K562 (cell line): ENCODE results near the gene SPRTN. TPM values are rescaled to one million over a fixed set of nuclear protein-coding genes. Genes with fewer than 3 reads are reported as not detected.

Experiments used
- ATAC-seq: fragments of 200-7000 bp; cut with Tn5 transposase; 3 replicates; pipeline ENCODE4 v1.9.1; 2020; ENCODE audit warnings: moderate library complexity
- BruUV-seq: library from RNA; stranded (reverse); fragments of 400-500 nt; replicated peaks from 2 replicates; lab custom pipeline; 2021; lab: Mats Ljungman, UMichigan
- CTCF ChIA-PET: fragments of 300-600 bp; formaldehyde crosslinking; extraction: SDS; loops from one replicate; lab custom pipeline; 2021; ENCODE audit warnings: low intra/inter-chr PET ratio; lab: Yijun Ruan, JAX
- POLR2A ChIA-PET: fragments of 300-600, 350-650 bp; sonication (Branson Sonifier 250); formaldehyde crosslinking; extraction: SDS; loops from one replicate; lab custom pipeline; 2021; ENCODE audit warnings: antibody characterized with exemption, inconsistent platforms; lab: Yijun Ruan, JAX
- DNase-seq, 4 experiments: peaks; one replicate each; pipeline versions ENCODE4 v3.0.0 to v3.0.0-alpha.2; 2011 to 2018; ENCODE audit warnings: low spot score in 3 of 4, mixed read lengths in 3 of 4; ENCODE audit errors: extremely low read depth in 1 of 4
- FAIRE-seq: peaks from 2 replicates; lab custom pipeline; 2011; peaks lifted over from hg19 to GRCh38; lab: Jason Lieb, UNC
- H2AFZ ChIP-seq: 2 replicates; pipeline ENCODE4 v1.6.0; 2011; ENCODE audit warnings: low read depth, low read length, control low read depth, inconsistent platforms
- H3K27ac ChIP-seq: fragments of 200-600 bp; 3 replicates; pipeline ENCODE4 v1.8.0; 2011; ENCODE audit warnings: low read depth, mild to moderate bottlenecking, control low read depth, inconsistent platforms, low read length, moderate library complexity, mixed read lengths; ENCODE audit errors: extremely low read depth
- H3K27me3 ChIP-seq, 2 experiments: fragments of 300-600 bp in 1 of 2; 2 replicates in 1 of 2; 3 replicates in 1 of 2; pipeline versions ENCODE4 v1.6.0 to v1.8.0; 2011; ENCODE audit warnings: inconsistent platforms in 2 of 2, low read length in 2 of 2, mild to moderate bottlenecking in 1 of 2, mixed read lengths in 1 of 2, moderate library complexity in 1 of 2; ENCODE audit not compliant: control insufficient read depth in 2 of 2, insufficient read depth in 2 of 2
- H3K36me3 ChIP-seq: fragments of 300-600 bp; 3 replicates; pipeline ENCODE4 v1.8.0; 2011; ENCODE audit warnings: mild to moderate bottlenecking, low read length, inconsistent platforms; ENCODE audit not compliant: control insufficient read depth, insufficient read depth
- H3K4me1 ChIP-seq, 2 experiments: fragments of 200-600 bp in 1 of 2; replicated peaks in 1 of 2; 2 replicates in 1 of 2; 3 replicates in 1 of 2; pipeline versions ENCODE4 v1.5.1 to v1.8.0; 2011; ENCODE audit warnings: inconsistent platforms in 2 of 2, low read length in 2 of 2, mild to moderate bottlenecking in 1 of 2, mixed read lengths in 1 of 2, moderate library complexity in 1 of 2; ENCODE audit not compliant: control insufficient read depth in 2 of 2, insufficient read depth in 2 of 2
- H3K4me2 ChIP-seq: 2 replicates; pipeline ENCODE4 v1.6.1; 2011; ENCODE audit warnings: low read length, control low read depth, inconsistent platforms, mixed read lengths; ENCODE audit not compliant: insufficient read depth
- H3K4me3 ChIP-seq: fragments of 200-600 bp; sonication (generic), shearing (Covaris generic); 2 replicates; pipeline ENCODE4 v1.5.1; 2016; ENCODE audit warnings: control low read depth, inconsistent platforms
- H3K79me2 ChIP-seq: fragments of 200-600 bp; 3 replicates; pipeline ENCODE4 v1.8.0; 2011; ENCODE audit warnings: low read length, inconsistent platforms; ENCODE audit not compliant: control insufficient read depth, insufficient read depth
- H3K9ac ChIP-seq, 2 experiments: 2 replicates each; pipeline versions ENCODE4 v1.6.0 to v1.6.1; 2011; ENCODE audit warnings: low read depth in 2 of 2, low read length in 2 of 2, control low read depth in 1 of 2, inconsistent platforms in 1 of 2, mild to moderate bottlenecking in 1 of 2, mixed read lengths in 1 of 2; ENCODE audit not compliant: insufficient read depth in 1 of 2
- H3K9me1 ChIP-seq: one replicate; pipeline ENCODE4 v1.6.0; 2011; ENCODE audit warnings: inconsistent platforms, mild to moderate bottlenecking, low read length, moderate library complexity; ENCODE audit not compliant: control insufficient read depth, insufficient read depth
- H3K9me3 ChIP-seq: replicated peaks from 2 replicates; pipeline ENCODE4 v1.5.1; 2011; ENCODE audit warnings: low read depth, low read length, inconsistent platforms; ENCODE audit not compliant: control insufficient read depth, insufficient read depth
- H4K20me1 ChIP-seq: replicated peaks from 2 replicates; pipeline ENCODE4 v1.6.1; 2011; ENCODE audit warnings: low read length, inconsistent platforms, mixed read lengths; ENCODE audit not compliant: control insufficient read depth, insufficient read depth
- CC2D1A ChIP-seq: fragments of 450-650 bp; IDR thresholded peaks from 2 replicates; pipeline ENCODE4 v1.6.1; 2017; ENCODE audit warnings: mild to moderate bottlenecking
- CHAMP1 ChIP-seq: fragments of 450-650 bp; IDR thresholded peaks from 2 replicates; pipeline ENCODE4 v1.6.1; 2016; ENCODE audit warnings: mild to moderate bottlenecking
- NFYB ChIP-seq: IDR thresholded peaks from 2 replicates; pipeline ENCODE4 v1.6.1; 2011; ENCODE audit warnings: mild to moderate bottlenecking, moderate library complexity; ENCODE audit not compliant: insufficient read length; ENCODE audit errors: extremely low read depth
- RBM17 ChIP-seq: fragments of 200-400 bp; formaldehyde crosslinking; IDR thresholded peaks from 2 replicates; pipeline ENCODE4 v1.6.1; 2017; ENCODE audit warnings: low read depth, mild to moderate bottlenecking, low read length, borderline replicate concordance
- TEAD2 ChIP-seq: fragments of 450-650 bp; IDR thresholded peaks from 2 replicates; pipeline ENCODE4 v1.6.1; 2016; ENCODE audit warnings: missing genetic modification characterization, control low read depth, missing compliant biosample characterization
- ZBTB33 ChIP-seq: sonication (generic); formaldehyde crosslinking; IDR thresholded peaks from 2 replicates; pipeline ENCODE4 v1.8.1; 2023; ENCODE audit warnings: mild to moderate bottlenecking, missing genetic modification reagents
- WGBS: fragments of 100-300 bp; shearing (Covaris generic); methylation state at CpG from one replicate; pipeline ENCODE4 v1.1.6; 2016; ENCODE audit warnings: low coverage, mixed read lengths; ENCODE audit not compliant: insufficient coverage; ENCODE audit errors: missing lambda C conversion rate; 5-methylcytosine and 5-hydroxymethylcytosine counted together
- in situ Hi-C: fragments of 300-500 bp; cut with MboI; formaldehyde crosslinking; loops from 4 replicates; pipeline ENCODE4 v1.15.0; 2018; ENCODE audit warnings: inconsistent platforms, mixed read lengths
- intact Hi-C: fragments of 100-400 bp; cut with micrococcal nuclease; formaldehyde crosslinking; loops from 2 replicates; pipeline ENCODE4 v1.14.2; 2022
- polyA plus RNA-seq, 8 experiments: library from polyadenylated mRNA; depleted of rRNA in 4 of 8; stranded (reverse) in 5 of 8; unstranded in 3 of 8; fragments of >200 nt; fragmentation: Nextera tagmentation in 2 of 8; fragmentation: Illumina TruSeq in 1 of 8; extraction: Ambion mirVana in 2 of 8; extraction: Trizol in 1 of 8; gene quantifications; 2 replicates each; pipeline versions ENCODE4 v1.2.1 to v1.2.3, GENCODE V29; 2011 to 2014; ENCODE audit warnings: inconsistent platforms in 1 of 8, missing spikeins in 1 of 8
- total RNA-seq, 7 experiments: library from RNA; depleted of rRNA in 6 of 7; stranded (reverse); fragments of >200 nt in 6 of 7; fragmentation: Illumina TruSeq in 2 of 7; extraction: Trizol in 2 of 7; gene quantifications; 2 replicates each; pipeline versions ENCODE4 v1.2.1 to v1.2.3, GENCODE V29; 2011 to 2021; ENCODE audit warnings: low replicate concordance in 1 of 7

The SPRTN gene
- total and polyA plus RNA-seq, 9 of the 15 experiments (the other 6 are each of a cell fraction or from before 2014, with no cell fraction given): 8.1 to 32.5 (median 21.2) TPM

GRCh38 chr1:231317306-231318014 lies 20.6 kb upstream of the SPRTN start:
- Histone ChIP-seq H3K9me3 (no peaks in the 10 kb centered on the region), H3K9me1 (no peaks in the 10 kb centered on the region), H3K9ac (no peak overlapping the region), H3K36me3 (no peaks in the 10 kb centered on the region), H3K27me3 (peaks cover 0 to 4% of the 10 kb centered on the region in 2 experiments; a peak in 2 of 5 replicates), H3K79me2 (no peaks in the 10 kb centered on the region), H3K4me2 (no peak overlapping the region), H4K20me1 (no peaks in the 10 kb centered on the region), H3K4me1 (no peaks in the 10 kb centered on the region), H2AFZ (no peak overlapping the region), H3K27ac (no peak overlapping the region), H3K4me3 (no peak overlapping the region)
- FAIRE-seq (no peak), DNase-seq (peak in 1 of 4 experiments; percentile 18), ATAC-seq (no peak)
- in situ Hi-C loops (no loop called here), intact Hi-C loops (no loop called here)
- WGBS: 76% methylated on average over 39 of the region's 44 CpGs
- ChIA-PET CTCF (no interaction called here), POLR2A (interaction anchor here (0.7 to 1.5 kb wide), 2 partner anchors 13 to 17 kb away, joined by 4 to 5 read pairs; no protein-coding TSS in a partner anchor)
- BruUV-seq: no TSS peak
- TF ChIP-seq NFYB (peak; percentile 77), CHAMP1 (peak; percentile 57; the same call in 1 of the 2 replicates), CC2D1A (0 out of 2 replicates have a peak, but pooled peaks have one; percentile 25), TEAD2 (tag) (no peak), ZBTB33 (peak; percentile 68), RBM17 (no peak)
